HG02938 (cell line): Measurements from ENCODE around the gene SBK3.
"Not testable (repeated sequence)": the region's sequence is repeated elsewhere in the genome, so short reads cannot be mapped to it uniquely, and the experiment has no call there.

ENCODE experiments used
- ATAC-seq: cut with Tn5 transposase; IDR thresholded peaks from one replicate; pipeline ENCODE4 v1.9.1; 2021; ENCODE audit warnings: mild to moderate bottlenecking, moderate library complexity; ENCODE audit not compliant: unreplicated experiment

The SBK3 gene

GRCh38 chr19:55545443-55545842, at the start of gene SBK3:
Gene SBK3, minus strand, starts transcription at chr19:55545543. Its CDS starts 0 bp downstream, at chr19:55545543.
- no peak for ATAC-seq

- no peak for ATAC-seq
These were observed 47.9 kb upstream of the SBK3 start for GRCh38 chr19:55593096-55593772.

- ATAC-seq = no peak
These were observed 47.2 kb upstream of the SBK3 start for GRCh38 chr19:55592391-55593090.

GRCh38 chr19:55591555-55591954, 46.2 kb upstream of the SBK3 start:
- no peak for ATAC-seq

GRCh38 chr19:55590617-55591016, 45.3 kb upstream of the SBK3 start:
- ATAC-seq = no peak

GRCh38 chr19:55590109-55590508, 44.8 kb upstream of the SBK3 start:
- ATAC-seq = no peak

GRCh38 chr19:55588738-55589137, 43.4 kb upstream of the SBK3 start:
- no peak for ATAC-seq

GRCh38 chr19:55586976-55587668, 41.8 kb upstream of the SBK3 start:
- peak; percentile 82 for ATAC-seq

- no peak for ATAC-seq
These were observed 40.5 kb upstream of the SBK3 start for GRCh38 chr19:55585658-55586339.

- no peak for ATAC-seq
These were observed 39.5 kb upstream of the SBK3 start for GRCh38 chr19:55584871-55585270.

- ATAC-seq = not testable (repeated sequence)
These were observed 38.6 kb upstream of the SBK3 start for GRCh38 chr19:55583897-55584296.

GRCh38 chr19:55582284-55582683, 36.9 kb upstream of the SBK3 start:
- not testable (repeated sequence) for ATAC-seq

- no peak for ATAC-seq
These were observed 36.5 kb upstream of the SBK3 start for GRCh38 chr19:55581823-55582223.

- no peak for ATAC-seq
These were observed 35.9 kb upstream of the SBK3 start for GRCh38 chr19:55581145-55581822.

GRCh38 chr19:55580628-55581144, 35.3 kb upstream of the SBK3 start, which contains the start of gene ZNF579:
Gene ZNF579, minus strand, starts transcription at chr19:55580848. Its CDS starts 1,209 bp downstream, at chr19:55579639.
- ATAC-seq = no peak

- no peak for ATAC-seq
These were observed 34.7 kb upstream of the SBK3 start for GRCh38 chr19:55579766-55580621.

- ATAC-seq = no peak
These were observed 33.7 kb upstream of the SBK3 start for GRCh38 chr19:55578761-55579747.

GRCh38 chr19:55578031-55578760, 32.9 kb upstream of the SBK3 start:
- no peak for ATAC-seq
